GM21737 (cell line): ENCODE results near the gene OOSP4A.
"Not testable (repeated sequence)": the region's sequence is repeated elsewhere in the genome, so short reads cannot be mapped to it uniquely, and the experiment has no call there.

Experiments
- ATAC-seq: cut with Tn5 transposase; IDR thresholded peaks from one replicate; pipeline ENCODE4 v1.9.1; 2021; ENCODE audit warnings: mild to moderate bottlenecking, moderate library complexity; ENCODE audit not compliant: unreplicated experiment

Gene OOSP4A

GRCh38 chr11:59973097-59973496 lies 9.3 kb downstream of the OOSP4A start:
- ATAC-seq, result no peak

DNA sequence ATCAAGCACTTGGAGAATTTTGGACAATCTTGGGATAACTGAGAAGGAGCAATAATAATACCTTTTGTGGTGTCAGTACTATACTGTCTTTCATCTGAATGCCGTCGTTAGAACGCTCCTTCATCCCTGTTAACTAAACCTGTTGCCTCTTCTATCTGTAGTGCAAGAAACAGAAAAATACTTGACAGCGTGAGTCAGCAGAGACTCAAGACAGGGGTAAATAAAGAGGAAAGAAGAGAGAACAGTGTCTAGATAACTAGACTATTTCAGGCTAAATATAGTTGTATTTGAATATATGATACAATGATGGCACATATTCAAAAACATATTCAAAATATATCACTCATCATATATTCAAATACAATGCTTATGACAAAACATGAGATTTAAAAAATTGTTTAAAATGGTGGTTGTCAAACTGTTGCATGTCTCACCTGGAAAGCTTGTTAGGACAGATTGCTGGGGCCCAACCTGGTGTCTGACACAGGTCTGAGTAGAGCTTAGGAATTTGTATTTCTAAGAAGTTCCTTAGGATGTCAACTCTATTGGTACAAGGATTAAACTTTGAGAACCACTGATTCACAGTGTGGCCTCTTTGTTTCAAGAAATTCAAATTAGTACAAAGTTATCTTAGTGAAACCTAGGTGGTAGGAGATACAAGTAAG lies 17.4 kb downstream of the OOSP4A start:
- no peak for ATAC-seq

DNA sequence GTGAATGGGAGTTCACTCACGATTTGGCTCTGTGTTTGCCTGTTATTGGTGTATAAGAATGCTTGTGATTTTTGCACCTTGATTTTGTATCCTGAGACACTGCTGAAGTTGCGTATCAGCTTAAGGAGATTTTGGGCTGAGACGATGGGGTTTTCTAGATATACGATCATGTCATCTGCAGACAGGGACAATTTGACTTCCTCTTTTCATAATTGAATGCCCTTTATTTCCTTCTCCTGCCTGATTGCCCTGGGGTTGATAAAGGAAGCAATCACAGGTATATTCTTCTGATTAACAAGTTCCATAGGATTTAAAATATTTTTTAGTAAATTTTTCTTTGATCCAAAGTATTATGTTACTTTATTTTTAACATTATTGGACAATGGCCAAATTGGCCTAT lies 18.2 kb downstream of the OOSP4A start:
- not testable (repeated sequence) for ATAC-seq

DNA sequence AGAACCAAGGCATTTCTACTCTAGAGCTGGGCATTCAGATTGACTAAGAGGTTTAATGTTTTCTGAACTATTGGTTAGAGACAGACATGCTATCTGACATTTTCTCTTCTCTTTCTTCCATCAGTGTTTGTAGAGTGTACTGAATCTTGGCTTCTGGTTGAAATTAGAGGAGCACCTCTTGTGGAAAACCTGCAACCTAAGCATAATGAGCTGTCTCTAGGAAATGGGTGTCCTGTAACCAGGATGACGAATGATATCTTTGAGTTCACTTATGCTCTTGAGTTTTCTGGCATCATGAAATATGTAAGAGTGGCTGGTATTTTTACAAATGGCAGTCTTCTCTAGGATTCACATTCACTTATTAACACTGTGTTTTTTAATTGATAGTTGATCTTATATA lies 19.4 kb downstream of the OOSP4A start:
- ATAC-seq, result no peak

- no peak for ATAC-seq
These were observed 20.5 kb downstream of the OOSP4A start for GRCh38 chr11:59984368-59984767.

GRCh38 chr11:59990421-59990820 lies 26.6 kb downstream of the OOSP4A start:
- ATAC-seq, result no peak

DNA sequence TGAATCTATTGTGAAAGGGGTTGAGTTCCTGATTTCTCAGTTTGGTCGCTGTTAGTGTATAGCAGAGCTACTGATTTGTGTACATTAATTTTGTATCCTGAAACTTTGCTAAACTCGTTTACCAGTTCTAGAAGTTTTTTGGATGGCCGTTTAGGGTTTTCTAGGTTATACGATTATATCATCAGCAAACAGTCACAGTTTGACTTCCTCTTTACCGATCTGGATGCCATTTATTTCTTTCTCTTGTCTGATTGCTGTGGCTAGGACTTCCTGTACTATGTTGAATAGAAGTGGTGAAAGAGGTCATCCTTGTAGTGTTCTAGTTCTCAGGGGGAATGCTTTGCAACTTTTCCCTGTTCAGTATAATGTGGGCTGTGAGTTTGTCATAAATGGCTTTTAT lies 28.6 kb downstream of the OOSP4A start:
- no peak for ATAC-seq

- ATAC-seq, result no peak
These were observed 34.0 kb downstream of the OOSP4A start for GRCh38 chr11:59997800-59998199.

DNA sequence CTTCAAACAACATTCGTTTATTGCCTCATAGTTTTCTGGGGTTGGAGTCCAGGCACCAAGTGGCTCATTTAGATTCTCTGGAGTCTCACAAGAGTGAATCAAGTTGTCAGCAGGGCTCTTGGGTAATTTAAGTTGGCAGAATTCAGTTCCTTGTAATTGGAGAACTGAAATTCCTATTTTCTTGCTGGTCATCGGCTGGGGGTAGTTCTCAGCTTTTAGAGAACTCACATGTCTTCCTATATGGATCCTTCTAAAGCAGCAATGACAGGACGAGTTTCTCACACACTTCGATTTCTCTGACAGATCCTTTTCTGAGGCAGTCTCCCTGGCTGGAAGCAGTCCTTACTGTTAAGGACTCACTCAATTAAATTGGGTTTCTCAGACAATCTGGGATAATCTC lies 35.9 kb downstream of the OOSP4A start:
- no peak for ATAC-seq

DNA sequence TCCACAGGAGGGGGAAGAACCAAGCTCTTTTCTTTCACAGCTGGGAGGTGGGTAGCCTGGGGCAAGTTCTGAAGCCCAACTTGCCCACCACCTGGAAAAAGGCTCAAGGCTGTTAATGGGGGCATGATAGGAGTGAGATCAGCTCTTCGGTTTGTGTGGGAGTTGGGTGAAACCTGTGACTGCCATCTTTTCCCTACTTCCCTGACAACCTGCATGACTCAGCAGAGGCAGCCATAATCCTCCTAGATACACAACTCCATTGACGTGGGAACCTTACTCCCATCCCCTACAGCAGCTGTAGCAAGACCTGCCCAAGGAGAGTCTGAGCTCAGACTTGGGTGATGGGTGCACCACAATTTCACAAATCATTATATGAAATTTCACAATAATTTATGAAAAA lies 39.9 kb downstream of the OOSP4A start:
- ATAC-seq, result no peak

DNA sequence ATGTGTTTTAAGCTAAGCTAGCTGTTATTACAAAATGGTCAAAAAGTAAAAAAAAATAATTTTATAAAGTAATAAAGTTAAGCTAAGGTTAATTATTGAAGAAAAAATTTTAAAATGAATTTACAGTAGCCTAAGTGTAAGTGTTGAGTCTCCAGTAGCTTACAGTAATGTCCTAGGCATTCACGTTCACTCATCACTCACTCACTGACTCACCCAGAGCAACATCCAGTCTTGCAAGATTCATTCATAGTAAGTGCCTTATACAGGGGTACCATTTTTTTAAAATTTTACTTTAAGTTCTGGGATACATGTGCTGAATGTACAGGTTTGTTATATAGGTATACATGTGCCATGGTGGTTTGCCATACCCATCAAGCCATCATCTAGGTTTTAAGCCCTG lies 41.5 kb downstream of the OOSP4A start:
- ATAC-seq, result no peak

- no peak for ATAC-seq
These were observed 53.0 kb downstream of the OOSP4A start, which contains the start of gene OOSP4B for GRCh38 chr11:60016881-60017280. OOSP4B (plus strand) TSS chr11:60017181.

- ATAC-seq, result no peak
These were observed 54.2 kb downstream of the OOSP4A start for GRCh38 chr11:60018058-60018457.
